ENCODE data around the gene CABP1. TPM values are rescaled to one million over a fixed set of nuclear protein-coding genes. Genes with fewer than 3 reads are reported as not detected.

The CABP1 gene
- total RNA-seq, 1 experiment from 2014 or later: not detected

GRCh38 chr12:120625557-120626419 is 14.6 kb upstream of the CABP1 start:
- intact Hi-C loops (cut with micrococcal nuclease; ENCODE audit: unreplicated experiment): no loop called here

GRCh38 chr12:120628919-120629318 is 11.5 kb upstream of the CABP1 start:
- Histone ChIP-seq H3K27me3 (ENCODE audit: control insufficient read depth, insufficient read depth, low read length) (no peaks in the 10 kb centered on the region), H3K9me3 (ENCODE audit: control insufficient read depth, insufficient read depth, low read depth, low read length) (no peaks in the 10 kb centered on the region), H3K27ac (ENCODE audit: low read length) (no peak overlapping the region), H3K36me3 (ENCODE audit: control insufficient read depth, insufficient read depth, low read length) (no peaks in the 10 kb centered on the region), H3K4me3 (ENCODE audit: low read depth in 2 of 2, low read length in 2 of 2) (no peak overlapping the region), H3K4me1 (ENCODE audit: control insufficient read depth, insufficient read depth, low read length) (no peaks in the 10 kb centered on the region)
- intact Hi-C loops (cut with micrococcal nuclease; ENCODE audit: unreplicated experiment) (no loop called here), in situ Hi-C loops (cut with HindIII; ENCODE audit: low pct_unique_long_range_greater_than_20kb, low sequenced_read_pairs) (no loop called here)
- no peak for DNase-seq (ENCODE audit: low read depth, low spot score)
- ChIA-PET CTCF (interaction anchor here (0.6 to 1.2 kb wide), 2 partner anchors 20 to 44 kb away, joined by 3 to 5 read pairs; no protein-coding TSS in a partner anchor), POLR2A (interaction anchor here (0.7 kb wide), 1 partner anchor 105 kb away, joined by 5 read pairs; no protein-coding TSS in a partner anchor)
- BruUV-seq (replicated peaks): no TSS peak
- ATAC-seq: peak; percentile 75
- TF ChIP-seq, protein P1, sequence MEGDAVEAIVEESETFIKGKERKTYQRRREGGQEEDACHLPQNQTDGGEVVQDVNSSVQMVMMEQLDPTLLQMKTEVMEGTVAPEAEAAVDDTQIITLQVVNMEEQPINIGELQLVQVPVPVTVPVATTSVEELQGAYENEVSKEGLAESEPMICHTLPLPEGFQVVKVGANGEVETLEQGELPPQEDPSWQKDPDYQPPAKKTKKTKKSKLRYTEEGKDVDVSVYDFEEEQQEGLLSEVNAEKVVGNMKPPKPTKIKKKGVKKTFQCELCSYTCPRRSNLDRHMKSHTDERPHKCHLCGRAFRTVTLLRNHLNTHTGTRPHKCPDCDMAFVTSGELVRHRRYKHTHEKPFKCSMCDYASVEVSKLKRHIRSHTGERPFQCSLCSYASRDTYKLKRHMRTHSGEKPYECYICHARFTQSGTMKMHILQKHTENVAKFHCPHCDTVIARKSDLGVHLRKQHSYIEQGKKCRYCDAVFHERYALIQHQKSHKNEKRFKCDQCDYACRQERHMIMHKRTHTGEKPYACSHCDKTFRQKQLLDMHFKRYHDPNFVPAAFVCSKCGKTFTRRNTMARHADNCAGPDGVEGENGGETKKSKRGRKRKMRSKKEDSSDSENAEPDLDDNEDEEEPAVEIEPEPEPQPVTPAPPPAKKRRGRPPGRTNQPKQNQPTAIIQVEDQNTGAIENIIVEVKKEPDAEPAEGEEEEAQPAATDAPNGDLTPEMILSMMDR (IDR thresholded peaks at IDR 0.05): peak; percentile 45
- no peak for TF ChIP-seq TCF7L2 (IDR thresholded peaks at IDR 0.05; ENCODE audit: low read depth, low read length)

More at GRCh38 chr12:120625557-120626419, 14.6 kb upstream of the CABP1 start:
- Histone ChIP-seq H3K9me3 (ENCODE audit: control insufficient read depth, insufficient read depth, low read depth, low read length) (no peaks in the 10 kb centered on the region), H3K27me3 (ENCODE audit: control insufficient read depth, insufficient read depth, low read length) (no peaks in the 10 kb centered on the region), H3K36me3 (ENCODE audit: control insufficient read depth, insufficient read depth, low read length) (no peaks in the 10 kb centered on the region), H3K4me1 (ENCODE audit: control insufficient read depth, insufficient read depth, low read length) (no peaks in the 10 kb centered on the region), H3K27ac (ENCODE audit: low read length) (no peak overlapping the region), H3K4me3 (ENCODE audit: low read depth in 2 of 2, low read length in 2 of 2) (no peak overlapping the region)
- ATAC-seq: peak; percentile 35; the same call in 1 of the 2 replicates
- BruUV-seq (replicated peaks): no TSS peak
- ChIA-PET CTCF (interaction anchor here (0.7 kb wide), 1 partner anchor 151 kb away, joined by 19 read pairs; no protein-coding TSS in a partner anchor), POLR2A (interaction anchor here (0.6 kb wide), 1 partner anchor 39 kb away, joined by 3 read pairs; no protein-coding TSS in a partner anchor)
- no peak for DNase-seq (ENCODE audit: low read depth, low spot score)
- TF ChIP-seq SIN3A (IDR thresholded peaks at IDR 0.05; ENCODE audit: borderline replicate concordance, insufficient read depth, low read depth, low read length): no peak
- TF ChIP-seq REST (IDR thresholded peaks at IDR 0.05; ENCODE audit: insufficient read depth in 1 of 2, low read depth in 2 of 2, low read length in 1 of 2): no peak
- TF ChIP-seq, protein P1 (IDR thresholded peaks at IDR 0.05): no peak; the same call in 1 of the 2 replicates
- no peak for TF ChIP-seq TCF7L2 (IDR thresholded peaks at IDR 0.05; ENCODE audit: low read depth, low read length)
- no peak for TF ChIP-seq POLR2AphosphoS5 (IDR thresholded peaks at IDR 0.05; ENCODE audit: low read depth, low read length)
- in situ Hi-C loops (cut with HindIII; ENCODE audit: low pct_unique_long_range_greater_than_20kb, low sequenced_read_pairs): no loop called here

Measured in Panc1 (cell line).